Measurements from ENCODE around the gene PPIG. TPM values are rescaled to one million over a fixed set of nuclear protein-coding genes. Genes with fewer than 3 reads are reported as not detected.
A peak's percentile ranks its signal among the peaks of the same experiment; 100 is the strongest.
"Not testable (repeated sequence)": the region's sequence is repeated elsewhere in the genome, so short reads cannot be mapped to it uniquely, and the experiment has no call there.

Gene PPIG
- total and polyA plus RNA-seq, 4 donors, result 15.2 to 49.3 (median 24.2) TPM

DNA sequence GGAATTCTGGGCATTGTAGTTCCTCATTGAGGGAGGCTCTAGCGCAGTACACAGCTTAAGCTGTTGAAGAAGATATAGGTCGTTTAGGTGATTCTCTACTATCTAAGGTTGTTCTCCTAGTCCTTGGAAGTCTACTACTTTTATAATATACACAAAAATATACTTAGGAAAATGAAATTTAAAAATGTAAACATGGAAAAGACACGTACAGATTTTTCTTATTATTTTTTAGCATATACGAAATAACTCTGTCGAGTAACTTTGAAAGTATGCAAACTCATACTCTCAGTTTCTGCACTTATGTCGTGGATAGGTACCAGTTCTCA lies 10.2 kb upstream of the PPIG start:
- TF ChIP-seq NR2F2 (IDR thresholded peaks at IDR 0.05) (no peak), JUND (IDR thresholded peaks at IDR 0.05) (no peak), ZBTB33 (IDR thresholded peaks at IDR 0.05) (no peak), FOXA1 (IDR thresholded peaks at IDR 0.05) (no peak), FOXA2 (IDR thresholded peaks at IDR 0.05) (no peak), RAD21 (IDR thresholded peaks at IDR 0.05) (no peak), TAF1 (conservative IDR thresholded peaks at IDR 0.05) (no peak), CTCF (IDR thresholded peaks at IDR 0.05; ENCODE audit: low read depth, low read length, missing input control) (no peak), HNF4A (conservative IDR thresholded peaks at IDR 0.05) (no peak), YY1 (IDR thresholded peaks at IDR 0.05) (peak; percentile 0), HNF4G (IDR thresholded peaks at IDR 0.05) (no peak), REST (IDR thresholded peaks at IDR 0.05) (no peak), SP1 (IDR thresholded peaks at IDR 0.05) (no peak), RXRA (IDR thresholded peaks at IDR 0.05) (no peak), EGR1 (IDR thresholded peaks at IDR 0.05; ENCODE audit: low read depth in 2 of 2) (no peak), GABPA (IDR thresholded peaks at IDR 0.05 in 1 of 2, conservative IDR thresholded peaks at IDR 0.05 in 1 of 2) (peak in 1 of 2 donors; percentile 10), MAX (IDR thresholded peaks at IDR 0.05) (no peak), ATF3 (IDR thresholded peaks at IDR 0.05) (peak; percentile 7)
- WGBS, result 39% methylated on average over 6 of the region's 6 CpGs

DNA sequence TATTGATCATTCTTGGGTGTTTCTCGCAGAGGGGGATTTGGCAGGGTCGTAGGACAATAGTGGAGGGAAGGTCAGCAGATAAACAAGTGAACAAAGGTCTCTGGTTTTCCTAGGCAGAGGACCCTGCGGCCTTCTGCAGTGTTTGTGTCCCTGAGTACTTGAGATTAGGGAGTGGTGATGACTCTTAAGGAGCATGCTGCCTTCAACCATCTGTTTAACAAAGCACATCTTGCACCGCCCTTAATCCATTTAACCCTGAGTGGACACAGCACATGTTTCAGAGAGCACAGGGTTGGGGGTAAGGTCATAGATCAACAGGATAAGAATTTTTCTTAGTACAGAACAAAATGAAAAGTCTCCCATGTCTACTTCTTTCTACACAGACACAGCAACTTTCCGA lies 9.6 kb upstream of the PPIG start:
- H3K36me3 ChIP-seq (ENCODE audit: control insufficient read depth in 4 of 4, insufficient read depth in 3 of 4, low read depth in 1 of 4, low read length in 3 of 4); H3K9me3 ChIP-seq (ENCODE audit: control insufficient read depth in 4 of 4, low read length in 3 of 4); H3K9ac ChIP-seq (ENCODE audit: low read depth in 1 of 2, low read length in 2 of 2); H3K27ac ChIP-seq (ENCODE audit: low read depth in 1 of 2, low read length in 2 of 2); DNase-seq (ENCODE audit: low spot score); H3K4me1 ChIP-seq (ENCODE audit: control insufficient read depth in 4 of 4, insufficient read depth in 4 of 4, low read length in 3 of 4); H3K4me3 ChIP-seq (ENCODE audit: low read depth in 1 of 3, low read length in 3 of 3); H3K27me3 ChIP-seq (ENCODE audit: control insufficient read depth in 4 of 4, insufficient read depth in 4 of 4, low read length in 3 of 4): not testable (repeated sequence)
- WGBS, result 76% methylated on average over 5 of the region's 5 CpGs

More for the DNA sequence above, 10.2 kb upstream of the PPIG start:
- Histone ChIP-seq H3K27ac (ENCODE audit: low read depth in 1 of 2, low read length in 2 of 2) (no peak overlapping the region), H3K36me3 (ENCODE audit: control insufficient read depth in 4 of 4, insufficient read depth in 3 of 4, low read depth in 1 of 4, low read length in 3 of 4) (no peaks in the 10 kb centered on the region), H3K4me3 (ENCODE audit: low read depth in 1 of 3, low read length in 3 of 3) (peak overlapping the region in 2 of 3 donors; percentile 81 to 91), H3K9me3 (ENCODE audit: control insufficient read depth in 4 of 4, low read length in 3 of 4) (no peaks in the 10 kb centered on the region), H3K27me3 (ENCODE audit: control insufficient read depth in 4 of 4, insufficient read depth in 4 of 4, low read length in 3 of 4) (no peaks in the 10 kb centered on the region), H3K4me1 (ENCODE audit: control insufficient read depth in 4 of 4, insufficient read depth in 4 of 4, low read length in 3 of 4) (peaks cover 0 to 9% (median 7%) of the 10 kb centered on the region in 4 donors), H3K9ac (ENCODE audit: low read depth in 1 of 2, low read length in 2 of 2) (no peak overlapping the region)
- DNase-seq (ENCODE audit: low spot score), result no peak

DNA sequence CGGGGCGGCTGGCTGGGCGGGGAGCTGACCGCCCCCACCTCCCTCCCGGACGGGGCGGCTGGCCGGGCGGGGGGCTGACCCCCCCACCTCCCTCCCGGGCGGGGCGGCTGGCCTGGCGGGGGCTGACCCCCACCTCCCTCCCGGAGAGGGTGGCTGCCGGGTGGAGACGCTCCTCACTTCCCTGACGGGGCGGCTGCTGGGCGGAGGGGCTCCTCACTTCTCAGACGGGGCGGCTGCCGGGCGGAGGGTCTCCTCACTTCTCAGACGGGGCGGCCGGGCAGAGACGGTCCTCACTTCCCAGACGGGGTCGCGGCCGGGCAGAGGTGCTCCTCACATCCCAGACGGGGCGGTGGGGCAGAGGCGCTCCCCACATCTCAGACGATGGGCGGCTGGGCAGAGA lies 8.9 kb upstream of the PPIG start:
- not testable (repeated sequence) for H3K9me3 ChIP-seq (ENCODE audit: control insufficient read depth in 4 of 4, low read length in 3 of 4); H3K36me3 ChIP-seq (ENCODE audit: control insufficient read depth in 4 of 4, insufficient read depth in 3 of 4, low read depth in 1 of 4, low read length in 3 of 4); DNase-seq (ENCODE audit: low spot score); H3K27ac ChIP-seq (ENCODE audit: low read depth in 1 of 2, low read length in 2 of 2); H3K27me3 ChIP-seq (ENCODE audit: control insufficient read depth in 4 of 4, insufficient read depth in 4 of 4, low read length in 3 of 4); H3K4me1 ChIP-seq (ENCODE audit: control insufficient read depth in 4 of 4, insufficient read depth in 4 of 4, low read length in 3 of 4); H3K4me3 ChIP-seq (ENCODE audit: low read depth in 1 of 3, low read length in 3 of 3); H3K9ac ChIP-seq (ENCODE audit: low read depth in 1 of 2, low read length in 2 of 2)
- WGBS, result 92% methylated on average over 35 of the region's 36 CpGs
